ENCODE data around the gene SMAD2. TPM values are rescaled to one million over a fixed set of nuclear protein-coding genes. Genes with fewer than 3 reads are reported as not detected.

The SMAD2 gene
- polyA plus RNA-seq, 2 of the 4 experiments (the other 2 are of a cell fraction) = 131 to 229 TPM

DNA sequence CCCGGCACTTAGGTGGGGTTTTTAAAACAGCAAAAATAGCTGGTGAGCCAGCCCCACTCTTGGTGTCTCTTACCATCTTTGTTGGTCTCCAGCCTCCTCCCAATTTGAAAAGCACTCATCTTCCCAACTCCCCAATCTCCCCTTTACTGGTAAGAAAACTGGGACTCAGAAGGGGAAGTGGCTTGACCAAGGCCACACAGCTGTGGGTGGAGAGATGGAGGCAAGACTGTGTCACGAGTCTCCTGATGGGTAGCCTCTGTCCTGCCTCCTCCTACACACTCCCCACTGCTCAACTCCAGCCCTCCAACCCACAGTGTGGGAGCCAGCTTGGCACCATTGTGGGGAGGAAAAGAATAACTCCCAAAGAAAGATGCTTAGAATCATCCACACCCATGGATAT lies 140.4 kb downstream of the SMAD2 start:
- H3K4me2 ChIP-seq = no peak overlapping the region
- H3K27ac ChIP-seq = no peak overlapping the region
- ChIA-PET POLR2A (no interaction called here), CTCF (no interaction called here)
- no peak for TF ChIP-seq NPAS2 (CRISPR knock-in tag; IDR thresholded peaks at IDR 0.05; ENCODE audit: borderline replicate concordance)
- TF ChIP-seq RARB (CRISPR knock-in tag; IDR thresholded peaks at IDR 0.05) = no peak
- no peak for TF ChIP-seq CBX8 (IDR thresholded peaks at IDR 0.05)
- no peak for TF ChIP-seq MAFK (IDR thresholded peaks at IDR 0.05; ENCODE audit: partially characterized antibody)
- no peak for TF ChIP-seq NFE2L2 (conservative IDR thresholded peaks at IDR 0.05; ENCODE audit: low read length)
- TF ChIP-seq, protein P1, sequence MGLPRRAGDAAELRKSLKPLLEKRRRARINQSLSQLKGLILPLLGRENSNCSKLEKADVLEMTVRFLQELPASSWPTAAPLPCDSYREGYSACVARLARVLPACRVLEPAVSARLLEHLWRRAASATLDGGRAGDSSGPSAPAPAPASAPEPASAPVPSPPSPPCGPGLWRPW (IDR thresholded peaks at IDR 0.05) = no peak
- TF ChIP-seq CBX2 (IDR thresholded peaks at IDR 0.05; ENCODE audit: borderline replicate concordance, low read depth) = no peak
- H3K4me3 ChIP-seq = no peak overlapping the region
- ATAC-seq (no peak), FAIRE-seq (no peak), DNase-seq (ENCODE audit: low read depth in 1 of 2, low spot score in 1 of 2) (no peak)
- no peaks in the 10 kb centered on the region for H3K4me1 ChIP-seq
- H3K9me3 ChIP-seq = peaks cover 14% of the 10 kb centered on the region; the same call in 1 of the 3 replicates
- WGBS (ENCODE audit: missing lambda C conversion rate) = 54% methylated on average over 2 of the region's 2 CpGs

DNA sequence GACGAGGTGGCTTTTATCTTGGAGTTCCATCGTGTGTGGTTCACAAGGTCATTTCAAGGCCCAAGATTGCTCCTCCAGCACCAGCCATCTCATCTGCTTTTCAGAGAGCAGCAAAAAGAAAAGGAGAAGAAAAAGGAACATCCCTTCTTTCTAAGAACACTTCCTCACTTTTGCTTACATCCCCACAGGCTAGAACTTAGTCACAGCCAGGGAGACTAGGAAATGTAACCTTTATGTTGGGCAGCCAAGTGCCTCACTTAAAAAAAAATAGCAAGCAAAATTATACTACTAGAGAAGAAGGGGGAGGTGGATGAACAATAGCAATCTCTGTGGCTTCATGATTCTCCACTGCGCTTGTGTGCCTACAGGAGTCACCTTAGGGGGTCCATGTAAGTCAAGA lies 141.8 kb downstream of the SMAD2 start:
- peaks cover 24% of the 10 kb centered on the region; the same call in 2 of the 3 replicates for H3K9me3 ChIP-seq
- CTCF ChIA-PET = no interaction called here
- no peaks in the 10 kb centered on the region for H3K4me1 ChIP-seq
- no peak overlapping the region for H3K4me3 ChIP-seq
- TF ChIP-seq, protein P2, sequence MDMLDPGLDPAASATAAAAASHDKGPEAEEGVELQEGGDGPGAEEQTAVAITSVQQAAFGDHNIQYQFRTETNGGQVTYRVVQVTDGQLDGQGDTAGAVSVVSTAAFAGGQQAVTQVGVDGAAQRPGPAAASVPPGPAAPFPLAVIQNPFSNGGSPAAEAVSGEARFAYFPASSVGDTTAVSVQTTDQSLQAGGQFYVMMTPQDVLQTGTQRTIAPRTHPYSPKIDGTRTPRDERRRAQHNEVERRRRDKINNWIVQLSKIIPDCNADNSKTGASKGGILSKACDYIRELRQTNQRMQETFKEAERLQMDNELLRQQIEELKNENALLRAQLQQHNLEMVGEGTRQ (IDR thresholded peaks at IDR 0.05) = no peak
- TF ChIP-seq, protein P3, sequence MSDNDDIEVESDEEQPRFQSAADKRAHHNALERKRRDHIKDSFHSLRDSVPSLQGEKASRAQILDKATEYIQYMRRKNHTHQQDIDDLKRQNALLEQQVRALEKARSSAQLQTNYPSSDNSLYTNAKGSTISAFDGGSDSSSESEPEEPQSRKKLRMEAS (IDR thresholded peaks at IDR 0.05) = no peak
- TF ChIP-seq FOXS1 (CRISPR knock-in tag; IDR thresholded peaks at IDR 0.05) = no peak
- no peak for TF ChIP-seq HOXA7 (CRISPR knock-in tag; IDR thresholded peaks at IDR 0.05)
- TF ChIP-seq SMC3 (IDR thresholded peaks at IDR 0.05) = no peak
- TF ChIP-seq EHMT2 (IDR thresholded peaks at IDR 0.05; ENCODE audit: low read depth) = no peak
- TF ChIP-seq KDM1A (IDR thresholded peaks at IDR 0.05; ENCODE audit: low read depth) = no peak
- no peak for TF ChIP-seq HDAC2 (IDR thresholded peaks at IDR 0.05)
- TF ChIP-seq, protein P4, sequence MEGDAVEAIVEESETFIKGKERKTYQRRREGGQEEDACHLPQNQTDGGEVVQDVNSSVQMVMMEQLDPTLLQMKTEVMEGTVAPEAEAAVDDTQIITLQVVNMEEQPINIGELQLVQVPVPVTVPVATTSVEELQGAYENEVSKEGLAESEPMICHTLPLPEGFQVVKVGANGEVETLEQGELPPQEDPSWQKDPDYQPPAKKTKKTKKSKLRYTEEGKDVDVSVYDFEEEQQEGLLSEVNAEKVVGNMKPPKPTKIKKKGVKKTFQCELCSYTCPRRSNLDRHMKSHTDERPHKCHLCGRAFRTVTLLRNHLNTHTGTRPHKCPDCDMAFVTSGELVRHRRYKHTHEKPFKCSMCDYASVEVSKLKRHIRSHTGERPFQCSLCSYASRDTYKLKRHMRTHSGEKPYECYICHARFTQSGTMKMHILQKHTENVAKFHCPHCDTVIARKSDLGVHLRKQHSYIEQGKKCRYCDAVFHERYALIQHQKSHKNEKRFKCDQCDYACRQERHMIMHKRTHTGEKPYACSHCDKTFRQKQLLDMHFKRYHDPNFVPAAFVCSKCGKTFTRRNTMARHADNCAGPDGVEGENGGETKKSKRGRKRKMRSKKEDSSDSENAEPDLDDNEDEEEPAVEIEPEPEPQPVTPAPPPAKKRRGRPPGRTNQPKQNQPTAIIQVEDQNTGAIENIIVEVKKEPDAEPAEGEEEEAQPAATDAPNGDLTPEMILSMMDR (IDR thresholded peaks at IDR 0.05) = no peak
- TF ChIP-seq NR3C1 (IDR thresholded peaks at IDR 0.05) = no peak
- TF ChIP-seq, protein P5, sequence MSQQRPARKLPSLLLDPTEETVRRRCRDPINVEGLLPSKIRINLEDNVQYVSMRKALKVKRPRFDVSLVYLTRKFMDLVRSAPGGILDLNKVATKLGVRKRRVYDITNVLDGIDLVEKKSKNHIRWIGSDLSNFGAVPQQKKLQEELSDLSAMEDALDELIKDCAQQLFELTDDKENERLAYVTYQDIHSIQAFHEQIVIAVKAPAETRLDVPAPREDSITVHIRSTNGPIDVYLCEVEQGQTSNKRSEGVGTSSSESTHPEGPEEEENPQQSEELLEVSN (IDR thresholded peaks at IDR 0.05; ENCODE audit: borderline replicate concordance, low read depth) = no peak
- no peak for TF ChIP-seq CHD4 (IDR thresholded peaks at IDR 0.05; ENCODE audit: borderline replicate concordance)
- TF ChIP-seq POLR2AphosphoS2 (conservative IDR thresholded peaks at IDR 0.05; ENCODE audit: low read length) = no peak
- no peak for TF ChIP-seq POLR2A (IDR thresholded peaks at IDR 0.05; ENCODE audit: low read length)
- H3K27ac ChIP-seq = no peak overlapping the region
- ATAC-seq (no peak), DNase-seq (ENCODE audit: low read depth in 1 of 2, low spot score in 1 of 2) (no peak), FAIRE-seq (no peak)
- POLR2A ChIA-PET = no interaction called here
- H3K4me2 ChIP-seq = no peak overlapping the region
- WGBS (ENCODE audit: missing lambda C conversion rate) = 59% methylated on average over 3 of the region's 3 CpGs

DNA sequence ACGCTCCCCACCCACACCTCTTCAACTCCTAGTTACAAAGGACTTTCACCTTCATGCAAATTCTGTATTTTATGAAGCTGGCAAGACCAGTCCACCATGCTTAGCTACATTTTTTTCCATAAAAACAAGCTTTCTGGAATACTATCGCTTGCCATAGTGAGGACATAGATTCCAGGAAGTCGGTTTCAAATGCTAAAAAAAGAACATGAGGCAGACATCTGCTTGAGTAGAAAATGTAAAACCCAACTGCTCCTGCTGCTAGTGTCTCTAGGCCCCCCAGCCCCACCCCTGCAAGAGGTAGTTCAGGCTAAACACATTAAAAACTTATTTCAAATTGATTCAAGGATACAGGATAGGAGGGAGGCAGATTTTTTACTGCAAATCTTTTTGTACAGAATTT lies 148.9 kb downstream of the SMAD2 start:
- CTCF ChIA-PET = interaction anchor here (0.7 to 1.9 kb wide), 2 partner anchors 9 to 380 kb away, joined by 3 to 5 read pairs; no protein-coding TSS in a partner anchor
- 65% methylated on average over 3 of the region's 3 CpGs for WGBS (ENCODE audit: missing lambda C conversion rate)

More for the DNA sequence above, 148.9 kb downstream of the SMAD2 start:
- no peak overlapping the region for H3K4me3 ChIP-seq
- no peak overlapping the region for H3K27ac ChIP-seq
- no peak overlapping the region for H3K4me2 ChIP-seq
- FAIRE-seq = no peak
- no peak for DNase-seq (ENCODE audit: low read depth in 1 of 2, low spot score in 1 of 2)
- POLR2A ChIA-PET = no interaction called here
- TF ChIP-seq HOXA7 (CRISPR knock-in tag; IDR thresholded peaks at IDR 0.05) (no peak), RARB (CRISPR knock-in tag; IDR thresholded peaks at IDR 0.05) (no peak), EP300 (IDR thresholded peaks at IDR 0.05) (no peak)
- peaks cover 24% of the 10 kb centered on the region; the same call in 2 of the 3 replicates for H3K9me3 ChIP-seq
- no peaks in the 10 kb centered on the region for H3K4me1 ChIP-seq
- no peak for ATAC-seq
